Small intestine (tissue), 7 donors: ENCODE data around the gene UBE2N. TPM values are rescaled to one million over a fixed set of nuclear protein-coding genes. Genes with fewer than 3 reads are reported as not detected.
"Not testable (repeated sequence)": the region's sequence is repeated elsewhere in the genome, so short reads cannot be mapped to it uniquely, and the experiment has no call there.

ENCODE experiments used
- DNase-seq, 2 donors: peaks; one replicate each; pipeline versions ENCODE4 v3.0.0 to v3.0.0-alpha.2; 2013
- FAIRE-seq: peaks from 2 replicates; lab custom pipeline; 2012; peaks lifted over from hg19 to GRCh38; lab: Jason Lieb, UNC
- H3K27ac ChIP-seq, 3 donors: one replicate each; pipeline ENCODE4 v1.5.1; 2013; ENCODE audit warnings: low read length in 2 of 3, mild to moderate bottlenecking in 2 of 3, control low read depth in 1 of 3, inconsistent platforms in 1 of 3, low read depth in 1 of 3, moderate library complexity in 1 of 3
- H3K27me3 ChIP-seq, 3 donors: one replicate each; pipeline ENCODE4 v1.6.1; 2013; ENCODE audit warnings: low read length in 3 of 3, inconsistent platforms in 1 of 3; ENCODE audit not compliant: control insufficient read depth in 3 of 3, insufficient read depth in 3 of 3
- H3K36me3 ChIP-seq, 3 donors: one replicate each; pipeline ENCODE4 v1.6.1; 2013; ENCODE audit warnings: low read length in 3 of 3, inconsistent platforms in 1 of 3, low read depth in 1 of 3, mild to moderate bottlenecking in 1 of 3, moderate library complexity in 1 of 3; ENCODE audit not compliant: control insufficient read depth in 3 of 3, insufficient read depth in 2 of 3
- H3K4me1 ChIP-seq, 3 donors: one replicate each; pipeline ENCODE4 v1.6.1; 2013; ENCODE audit warnings: low read length in 2 of 3, inconsistent platforms in 1 of 3, low read depth in 1 of 3, mild to moderate bottlenecking in 1 of 3, moderate library complexity in 1 of 3; ENCODE audit not compliant: control insufficient read depth in 3 of 3, insufficient read depth in 2 of 3
- H3K4me3 ChIP-seq, 3 donors: one replicate each; pipeline ENCODE4 v1.5.1; 2013; ENCODE audit warnings: low read length in 3 of 3, control low read depth in 1 of 3, inconsistent platforms in 1 of 3, low read depth in 1 of 3, mild to moderate bottlenecking in 1 of 3, moderate library complexity in 1 of 3
- H3K9me3 ChIP-seq, 2 donors: one replicate each; pipeline ENCODE4 v1.6.1; 2013; ENCODE audit warnings: low read depth in 1 of 2, low read length in 1 of 2; ENCODE audit not compliant: control insufficient read depth in 2 of 2, insufficient read depth in 1 of 2
- WGBS, 3 donors: extraction: QIAGEN DNeasy Blood & Tissue Kit; methylation state at CpG; one replicate each; pipeline ENCODE4 v1.1.7; 2013; 5-methylcytosine and 5-hydroxymethylcytosine counted together
- polyA plus RNA-seq, 4 donors: library from polyadenylated mRNA; stranded (reverse) in 3 of 4; unstranded in 1 of 4; fragments of 200-250 nt in 3 of 4; fragments of 120-200 nt in 1 of 4; gene quantifications; one replicate each; pipeline versions ENCODE4 v1.2.1 to v1.2.3, GENCODE V29; 2013
- donor health status: healthy with polysubstance abuse.
- donor health status: control.
- donor health status: control.
- donor health status: Bipolar disorder and iron deficiency.
- donor health status: healthy.

The UBE2N gene
- polyA plus RNA-seq, 4 donors = 47.0 to 87.8 (median 59.9) TPM

DNA sequence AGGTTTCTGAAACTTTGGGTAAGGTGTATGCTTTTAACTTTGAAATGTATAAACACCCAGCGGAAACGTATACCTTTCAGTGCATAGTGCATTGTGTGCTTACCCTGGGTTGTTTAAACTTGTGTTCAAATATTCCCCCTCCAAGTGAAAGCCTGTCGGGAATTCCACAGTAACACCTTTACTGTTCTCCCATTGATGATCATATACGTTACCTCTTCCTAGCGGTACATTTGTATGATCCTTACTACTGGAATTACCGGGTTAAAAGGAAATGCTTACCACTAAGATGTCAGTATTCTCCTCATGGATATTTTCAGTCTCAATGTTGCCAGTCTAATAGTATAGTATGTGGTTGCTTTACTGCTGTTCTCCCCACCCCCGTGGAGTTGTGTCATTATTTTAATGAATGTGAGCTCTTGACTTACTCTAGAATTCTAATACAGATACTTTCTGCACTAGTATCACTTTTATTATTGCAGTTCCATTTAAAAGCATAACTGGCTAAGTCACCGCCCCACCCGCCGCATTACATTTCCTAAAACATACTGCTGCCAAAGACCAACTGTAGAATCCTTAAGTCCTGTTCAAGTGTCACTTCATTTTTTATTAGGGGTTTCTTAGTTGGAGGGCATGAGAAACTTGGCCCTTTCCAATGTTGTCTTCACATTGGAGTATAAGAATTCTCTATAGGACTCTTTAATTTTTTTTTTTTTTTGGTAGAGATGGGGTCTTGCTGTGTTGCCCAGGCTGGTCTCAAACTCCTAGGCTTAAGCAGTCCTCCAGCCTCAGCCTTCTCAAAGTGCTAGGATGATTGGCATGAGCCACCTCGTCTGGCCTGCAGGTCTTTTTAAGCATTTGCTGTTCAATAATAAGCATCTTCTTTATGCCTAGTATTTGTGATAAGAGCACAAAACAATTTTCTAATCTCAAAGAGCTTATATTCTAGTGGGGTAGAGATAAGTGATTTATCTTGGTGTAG, 39.1 kb downstream of the UBE2N start:
- no peak for DNase-seq
- H3K36me3 ChIP-seq = peaks cover 1 to 14% (median 2%) of the 10 kb centered on the region in 3 donors
- no peaks in the 10 kb centered on the region for H3K27me3 ChIP-seq
- 77 to 88% (median 86%) methylated on average over 11 of the region's 11 CpGs for WGBS, 3 donors
- H3K4me3 ChIP-seq = no peak overlapping the region
- no peak overlapping the region for H3K27ac ChIP-seq
- H3K4me1 ChIP-seq = peaks cover 0 to 8% (median 0%) of the 10 kb centered on the region in 3 donors
- no peaks in the 10 kb centered on the region for H3K9me3 ChIP-seq
- FAIRE-seq = no peak

DNA sequence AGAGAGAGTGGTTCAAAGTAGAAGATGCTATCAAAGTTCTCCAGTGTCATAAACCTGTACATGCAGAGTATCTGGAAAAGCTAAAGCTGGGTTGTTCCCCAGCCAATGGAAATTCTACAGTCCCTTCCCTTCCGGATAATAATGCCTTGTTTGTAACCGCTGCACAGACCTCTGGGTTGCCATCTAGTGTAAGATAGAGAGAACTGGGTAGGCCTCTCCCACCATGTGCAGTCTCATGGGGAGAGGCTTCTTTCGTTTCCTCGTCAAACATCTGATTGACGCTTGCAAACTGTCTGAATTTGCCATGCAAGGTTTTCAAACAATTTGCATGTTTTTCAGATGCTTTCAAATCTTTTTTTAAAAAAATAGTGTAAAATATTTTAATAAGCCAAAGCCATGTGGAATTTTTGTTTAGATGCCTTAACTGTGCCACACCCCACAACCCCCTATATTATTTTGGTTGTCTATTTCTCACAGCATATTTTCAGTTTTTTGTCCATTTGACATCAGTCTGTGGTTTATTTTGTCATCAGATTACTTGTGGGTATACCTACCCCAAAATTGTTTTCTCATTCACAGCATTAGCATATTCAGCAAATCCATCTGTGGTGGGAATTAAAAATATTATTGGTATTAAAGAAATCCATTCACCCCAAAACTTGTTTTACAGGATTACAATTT, 42.4 kb downstream of the UBE2N start:
- H3K27ac ChIP-seq, H3K9me3 ChIP-seq, DNase-seq, H3K27me3 ChIP-seq, H3K4me3 ChIP-seq: not testable (repeated sequence)
- WGBS, 3 donors = no CpG with 5 or more reads among the region's 5 CpGs
- H3K4me1 ChIP-seq = peaks cover 0 to 13% (median 0%) of the 10 kb centered on the region in 3 donors
- FAIRE-seq = peak; percentile 95
- peaks cover 0 to 29% (median 2%) of the 10 kb centered on the region in 3 donors for H3K36me3 ChIP-seq

DNA sequence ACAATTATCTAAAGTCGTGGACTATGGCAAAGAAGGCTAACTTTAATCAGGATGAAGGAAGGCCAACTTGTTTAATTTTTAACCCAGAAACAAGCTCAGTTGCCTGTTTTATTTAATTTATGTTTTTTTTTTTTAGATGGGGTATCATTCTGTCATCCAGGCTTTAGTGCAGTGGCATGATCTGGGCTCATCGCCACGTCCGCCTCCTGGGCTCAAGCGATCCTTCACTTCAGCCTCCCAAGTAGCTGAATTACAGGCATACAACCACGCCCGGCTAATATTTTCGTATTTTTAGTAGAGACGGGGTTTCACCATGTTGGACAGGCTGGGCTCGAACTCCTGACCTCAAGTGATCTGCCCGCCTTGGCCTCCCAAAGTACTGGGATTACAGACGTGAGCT, 44.3 kb downstream of the UBE2N start:
- Histone ChIP-seq H3K36me3 (peaks cover 0 to 26% (median 2%) of the 10 kb centered on the region in 3 donors), H3K27me3 (no peaks in the 10 kb centered on the region), H3K9me3 (no peaks in the 10 kb centered on the region), H3K4me3 (no peak overlapping the region), H3K27ac (no peak overlapping the region), H3K4me1 (peaks cover 0 to 6% (median 0%) of the 10 kb centered on the region in 3 donors)
- FAIRE-seq (no peak), DNase-seq (no peak)
- 71 to 79% (median 71%) methylated on average over 12 of the region's 12 CpGs for WGBS, 3 donors

DNA sequence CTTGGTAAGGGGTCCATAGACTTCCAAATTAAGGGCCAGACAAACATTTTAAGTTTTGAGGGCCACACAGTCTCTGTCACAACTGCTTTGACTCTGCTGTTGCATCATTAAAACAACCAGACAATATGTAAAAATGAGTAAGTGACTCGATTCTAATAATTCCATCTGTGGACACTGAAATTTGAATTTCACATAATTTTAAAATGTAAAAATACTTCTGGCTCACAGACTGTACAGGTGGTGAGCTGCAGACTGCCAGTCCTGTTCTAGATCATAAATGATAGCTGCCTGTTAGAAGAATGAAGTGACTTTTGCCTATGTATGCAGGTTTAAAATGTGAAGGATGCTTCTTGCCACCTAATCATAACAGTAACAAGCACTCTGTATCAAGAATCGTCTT, 48.3 kb downstream of the UBE2N start:
- peaks cover 0 to 41% (median 2%) of the 10 kb centered on the region in 3 donors for H3K36me3 ChIP-seq
- H3K4me1 ChIP-seq = peaks cover 0 to 6% (median 3%) of the 10 kb centered on the region in 3 donors
- 60 to 68% (median 60%) methylated on average over 2 of the region's 2 CpGs for WGBS, 3 donors
- FAIRE-seq (no peak), DNase-seq (no peak)
- H3K27ac ChIP-seq = no peak overlapping the region
- no peaks in the 10 kb centered on the region for H3K9me3 ChIP-seq
- no peak overlapping the region for H3K4me3 ChIP-seq
- H3K27me3 ChIP-seq = no peaks in the 10 kb centered on the region

DNA sequence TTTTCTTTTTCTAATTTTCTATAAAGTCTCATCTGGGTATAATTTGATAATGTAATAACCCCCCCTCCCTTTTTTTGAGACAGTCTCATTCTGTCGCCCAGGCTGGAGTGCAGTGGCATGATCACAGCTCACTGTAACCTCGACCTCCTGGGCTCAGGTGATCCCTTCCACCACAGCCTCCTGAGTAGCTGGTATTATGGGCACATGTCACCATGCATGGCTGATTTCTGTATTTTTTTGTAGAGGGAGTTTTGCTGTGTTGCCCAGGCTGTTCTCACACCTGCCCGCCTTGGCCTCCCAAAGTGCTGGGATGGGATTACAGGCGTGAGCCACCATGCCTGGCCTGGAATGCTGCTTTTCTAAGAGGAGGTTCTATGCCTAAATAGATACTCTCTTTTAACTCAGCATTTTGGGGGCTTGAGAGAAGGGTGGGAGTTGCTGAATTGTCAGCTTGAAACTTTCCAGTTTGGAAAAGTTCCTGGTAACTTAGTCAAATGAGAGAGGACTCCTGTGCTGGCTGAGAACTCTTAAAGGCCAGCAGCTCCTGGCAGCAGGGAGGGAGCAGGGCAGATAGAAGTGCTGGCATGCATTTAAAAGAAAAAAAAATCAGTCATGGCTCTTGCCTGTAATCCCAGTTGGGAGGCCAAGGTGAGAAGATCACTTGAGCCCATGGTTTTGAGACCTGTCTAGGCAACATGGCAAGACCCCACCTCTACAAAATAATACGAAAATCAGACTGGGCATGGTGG, 51.0 kb downstream of the UBE2N start:
- Histone ChIP-seq H3K4me3 (no peak overlapping the region), H3K4me1 (peaks cover 0 to 9% (median 0%) of the 10 kb centered on the region in 3 donors)

DNA sequence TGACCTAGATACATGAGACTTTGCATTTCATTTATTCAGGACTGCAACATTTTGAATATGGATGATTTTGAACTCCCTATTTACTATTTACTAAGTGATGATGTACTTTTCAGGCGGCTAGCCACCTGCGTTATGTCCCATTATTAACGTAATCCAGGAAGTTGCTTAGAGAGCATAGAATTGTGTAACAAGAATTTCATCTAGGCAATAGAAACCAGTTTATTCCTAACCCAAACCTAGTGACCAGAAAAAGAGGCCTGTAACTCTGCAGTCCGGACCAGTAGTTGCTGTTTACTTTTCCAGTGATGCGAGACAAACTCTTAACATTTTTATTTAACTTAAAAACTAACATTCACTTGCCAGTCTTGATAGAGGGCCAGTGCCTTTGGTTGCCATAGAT, 51.7 kb downstream of the UBE2N start:
- no peaks in the 10 kb centered on the region for H3K27me3 ChIP-seq
- no peak for FAIRE-seq
- no peak for DNase-seq
- no peaks in the 10 kb centered on the region for H3K9me3 ChIP-seq
- no peak overlapping the region for H3K27ac ChIP-seq
- peaks cover 0 to 33% (median 1%) of the 10 kb centered on the region in 3 donors for H3K36me3 ChIP-seq
- H3K4me1 ChIP-seq = peaks cover 0 to 14% (median 0%) of the 10 kb centered on the region in 3 donors
- 60 to 75% (median 70%) methylated on average over 5 of the region's 5 CpGs for WGBS, 3 donors
- no peak overlapping the region for H3K4me3 ChIP-seq

More for the DNA sequence above, 51.0 kb downstream of the UBE2N start:
- Histone ChIP-seq H3K27ac (no peak overlapping the region), H3K27me3 (no peaks in the 10 kb centered on the region), H3K9me3 (no peaks in the 10 kb centered on the region), H3K36me3 (peaks cover 0 to 37% (median 1%) of the 10 kb centered on the region in 3 donors)
- WGBS, 3 donors = 85 to 90% (median 85%) methylated on average over 5 of the region's 5 CpGs
- no peak for DNase-seq
- no peak for FAIRE-seq

DNA sequence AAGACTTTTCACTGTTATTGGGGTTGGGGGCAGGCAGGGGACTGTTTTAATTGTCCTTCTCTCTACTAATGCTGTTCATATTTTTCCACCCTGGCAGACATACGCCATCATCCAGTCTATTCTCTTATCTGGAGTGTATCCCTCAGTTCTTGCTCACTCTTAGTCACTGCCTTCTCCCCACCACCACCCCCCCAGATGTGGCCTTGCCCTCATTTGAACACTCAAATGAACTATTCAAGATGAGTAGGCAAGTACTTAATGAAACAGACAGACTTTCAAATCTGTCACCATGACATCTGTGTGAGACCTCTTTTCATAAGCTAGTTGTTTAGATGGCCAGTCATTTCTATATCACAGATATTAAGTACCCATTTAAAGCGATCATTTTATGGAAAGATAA, 54.0 kb downstream of the UBE2N start:
- Histone ChIP-seq H3K27ac (no peak overlapping the region), H3K4me1 (peaks cover 0 to 16% (median 0%) of the 10 kb centered on the region in 3 donors), H3K9me3 (no peaks in the 10 kb centered on the region), H3K27me3 (no peaks in the 10 kb centered on the region), H3K36me3 (peaks cover 0 to 41% (median 1%) of the 10 kb centered on the region in 3 donors), H3K4me3 (no peak overlapping the region)
- DNase-seq = no peak
- FAIRE-seq = no peak
- 70 to 91% (median 82%) methylated on average over 2 of the region's 2 CpGs for WGBS, 3 donors
